ENCODE results near the gene PPP1R3G. TPM values are rescaled to one million over a fixed set of nuclear protein-coding genes. Genes with fewer than 3 reads are reported as not detected.

The PPP1R3G gene
- total RNA-seq, 2 donors from 2014 or later = 1.5 to 1.7 TPM

- TF ChIP-seq CTCF (IDR thresholded peaks at IDR 0.05) (no peak), POLR2A (IDR thresholded peaks at IDR 0.05) (no peak), POLR2AphosphoS5 (IDR thresholded peaks at IDR 0.05) (no peak)
- 99% methylated on average over 3 of the region's 3 CpGs for WGBS
- H3K36me3 ChIP-seq = no peaks in the 10 kb centered on the region
- H3K27me3 ChIP-seq (replicated peaks; ENCODE audit: insufficient read depth) = no peaks in the 10 kb centered on the region
- no peak overlapping the region for H3K4me3 ChIP-seq
- no peaks in the 10 kb centered on the region for H3K4me1 ChIP-seq (replicated peaks)
- no peaks in the 10 kb centered on the region for H3K9me3 ChIP-seq
- no peak for DNase-seq (ENCODE audit: low spot score)
- intact Hi-C loops (cut with DNase I) = no loop called here
- H3K27ac ChIP-seq = no peak overlapping the region
These were observed 17.8 kb upstream of the PPP1R3G start for GRCh38 chr6:5067305-5067704.

GRCh38 chr6:5068153-5068751 lies 16.9 kb upstream of the PPP1R3G start:
- 78% methylated on average over 17 of the region's 17 CpGs for WGBS
- no peak overlapping the region for H3K27ac ChIP-seq
- H3K9me3 ChIP-seq = no peaks in the 10 kb centered on the region
- H3K36me3 ChIP-seq = no peaks in the 10 kb centered on the region
- intact Hi-C loops (cut with DNase I) = no loop called here
- no peak for DNase-seq (ENCODE audit: low spot score)
- H3K4me1 ChIP-seq (replicated peaks) = no peaks in the 10 kb centered on the region
- no peak overlapping the region for H3K4me3 ChIP-seq
- TF ChIP-seq POLR2A (IDR thresholded peaks at IDR 0.05) (no peak), CTCF (IDR thresholded peaks at IDR 0.05) (no peak), POLR2AphosphoS5 (IDR thresholded peaks at IDR 0.05) (no peak)
- no peaks in the 10 kb centered on the region for H3K27me3 ChIP-seq (replicated peaks; ENCODE audit: insufficient read depth)

- Histone ChIP-seq H3K27me3 (replicated peaks; ENCODE audit: insufficient read depth) (no peaks in the 10 kb centered on the region), H3K9me3 (no peaks in the 10 kb centered on the region), H3K27ac (no peak overlapping the region), H3K4me1 (replicated peaks) (no peaks in the 10 kb centered on the region), H3K36me3 (no peaks in the 10 kb centered on the region), H3K4me3 (no peak overlapping the region)
- no peak for TF ChIP-seq POLR2AphosphoS5 (IDR thresholded peaks at IDR 0.05)
- WGBS = 91% methylated on average over 2 of the region's 2 CpGs
- intact Hi-C loops (cut with DNase I) = no loop called here
- DNase-seq (ENCODE audit: low spot score) = no peak
These were observed 13.9 kb upstream of the PPP1R3G start for GRCh38 chr6:5071216-5071615.

DNA sequence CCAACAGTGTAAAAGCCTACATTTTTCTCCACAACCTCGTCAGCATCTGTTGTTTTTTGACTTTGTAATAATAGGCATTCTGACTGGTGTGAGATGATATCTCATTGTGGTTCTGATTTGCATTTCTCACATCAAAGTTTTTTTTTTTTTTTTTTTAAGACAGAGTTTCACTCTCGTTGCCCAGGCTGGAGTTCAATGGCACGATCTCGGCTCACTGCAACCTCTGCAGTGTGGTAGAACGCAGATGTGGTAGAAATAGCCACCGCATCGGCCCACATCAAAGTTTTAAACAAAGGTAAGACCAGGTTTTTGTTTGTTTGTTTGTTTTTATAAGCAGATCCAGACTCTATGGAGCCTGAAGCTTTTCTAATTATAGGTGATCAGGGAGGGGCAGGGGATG lies 12.7 kb upstream of the PPP1R3G start:
- DNase-seq (ENCODE audit: low spot score) = no peak
- 86% methylated on average over 7 of the region's 7 CpGs for WGBS
- no peaks in the 10 kb centered on the region for H3K36me3 ChIP-seq
- intact Hi-C loops (cut with DNase I) = no loop called here
- H3K4me1 ChIP-seq (replicated peaks) = no peaks in the 10 kb centered on the region
- no peaks in the 10 kb centered on the region for H3K27me3 ChIP-seq (replicated peaks; ENCODE audit: insufficient read depth)
- H3K9me3 ChIP-seq = no peaks in the 10 kb centered on the region
- H3K27ac ChIP-seq = no peak overlapping the region
- no peak overlapping the region for H3K4me3 ChIP-seq
- TF ChIP-seq CTCF (IDR thresholded peaks at IDR 0.05) (no peak), POLR2A (IDR thresholded peaks at IDR 0.05) (no peak), POLR2AphosphoS5 (IDR thresholded peaks at IDR 0.05) (no peak)

- WGBS = 89% methylated on average over 3 of the region's 3 CpGs
- TF ChIP-seq POLR2A (IDR thresholded peaks at IDR 0.05) (no peak), CTCF (IDR thresholded peaks at IDR 0.05) (no peak), POLR2AphosphoS5 (IDR thresholded peaks at IDR 0.05) (no peak)
- no peak overlapping the region for H3K4me3 ChIP-seq
- intact Hi-C loops (cut with DNase I) = no loop called here
- H3K27me3 ChIP-seq (replicated peaks; ENCODE audit: insufficient read depth) = no peaks in the 10 kb centered on the region
- no peaks in the 10 kb centered on the region for H3K36me3 ChIP-seq
- no peaks in the 10 kb centered on the region for H3K9me3 ChIP-seq
- H3K4me1 ChIP-seq (replicated peaks) = no peaks in the 10 kb centered on the region
- DNase-seq (ENCODE audit: low spot score) = no peak
- H3K27ac ChIP-seq = no peak overlapping the region
These were observed 11.1 kb upstream of the PPP1R3G start for GRCh38 chr6:5073992-5074391.
